Activated CD4-positive, CD25-positive, alpha-beta regulatory T cell treated with anti-CD3 and anti-CD28 coated beads, Interleukin-2, amount 50 U/mL, for 16 hours (primary cell): ENCODE measurements around the gene ANO6.
"Not testable (repeated sequence)": the region's sequence is repeated elsewhere in the genome, so short reads cannot be mapped to it uniquely, and the experiment has no call there.

Experiments used
- DNase-seq: peaks from one replicate; pipeline ENCODE4 v3.0.0-alpha.2; 2020; ENCODE audit warnings: low read depth, low spot score

The ANO6 gene

DNA sequence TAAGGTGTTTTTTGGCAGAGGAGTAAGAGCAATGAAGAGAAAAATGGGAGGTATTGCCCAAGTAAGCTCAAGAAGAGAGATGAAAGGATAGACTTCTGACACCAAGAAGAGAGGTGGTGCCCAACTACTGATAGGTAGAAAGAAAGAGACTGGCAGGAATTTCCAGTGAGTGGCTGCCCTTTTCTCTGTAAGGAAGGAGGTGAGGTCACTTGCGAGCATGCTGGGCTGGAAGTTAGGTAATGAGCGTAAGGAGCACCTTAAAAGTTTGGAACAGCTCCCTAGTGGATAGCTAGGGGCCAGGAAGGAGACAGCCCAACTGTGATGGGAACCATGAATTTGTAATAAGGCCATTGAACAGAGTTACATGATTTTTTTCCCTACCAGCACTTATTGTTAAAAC lies 127.0 kb downstream of the ANO6 start:
- no peak for DNase-seq

DNA sequence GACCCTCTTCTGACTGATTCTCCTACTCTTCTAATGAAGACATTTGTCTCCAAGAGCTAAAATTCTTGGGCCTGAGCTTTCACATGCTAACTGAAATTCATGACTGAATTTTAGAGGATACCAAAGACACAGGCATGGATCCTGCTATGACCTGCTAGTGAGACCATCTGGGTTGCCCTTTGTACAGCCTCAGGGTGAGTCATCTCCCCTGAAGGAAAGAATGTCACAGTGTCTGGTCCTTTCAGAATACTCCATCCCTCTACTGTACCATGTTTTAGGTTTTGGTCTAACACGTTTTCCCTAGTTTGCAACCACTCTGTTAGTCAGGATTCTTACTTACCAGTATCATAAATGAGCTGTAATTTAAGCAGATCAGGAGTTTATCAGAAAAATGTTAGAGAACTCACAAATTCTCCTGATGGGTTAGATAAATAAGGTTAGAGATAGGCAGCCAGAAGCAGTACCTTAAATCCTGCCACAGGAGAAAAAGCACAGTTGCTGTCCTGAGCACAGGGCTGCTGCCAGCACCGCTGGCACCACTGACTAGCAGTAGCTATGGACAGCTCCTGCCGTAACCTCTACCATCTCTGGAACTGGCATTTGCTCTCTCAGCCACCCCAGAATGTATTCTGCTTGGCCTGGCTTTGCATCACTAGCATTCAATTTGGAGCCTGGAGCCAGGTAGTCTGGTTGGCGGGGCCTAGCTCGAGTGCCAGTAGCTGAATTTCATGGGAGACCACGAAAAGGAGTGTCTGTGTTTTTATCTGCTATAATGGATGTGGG lies 127.6 kb downstream of the ANO6 start:
- no peak for DNase-seq

DNA sequence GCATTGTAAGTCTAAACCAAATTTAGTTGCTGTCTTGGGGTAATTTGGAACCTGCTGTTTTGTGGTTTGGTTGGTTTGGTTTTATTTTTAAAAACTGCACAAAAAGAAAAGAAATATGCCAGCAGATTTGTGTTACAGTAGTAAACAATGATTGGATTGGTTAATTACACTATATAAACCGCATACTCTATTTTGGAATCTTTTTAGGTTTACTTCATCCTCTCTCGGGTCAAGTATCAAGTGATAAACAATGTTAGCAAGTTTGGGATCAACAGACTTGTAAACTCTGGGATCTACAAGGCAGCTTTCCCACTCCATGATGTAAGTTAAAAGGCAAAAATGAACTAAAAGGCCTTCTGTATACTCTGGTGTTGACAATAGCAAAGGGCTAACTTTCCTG lies 132.4 kb downstream of the ANO6 start:
- DNase-seq, result no peak

DNA sequence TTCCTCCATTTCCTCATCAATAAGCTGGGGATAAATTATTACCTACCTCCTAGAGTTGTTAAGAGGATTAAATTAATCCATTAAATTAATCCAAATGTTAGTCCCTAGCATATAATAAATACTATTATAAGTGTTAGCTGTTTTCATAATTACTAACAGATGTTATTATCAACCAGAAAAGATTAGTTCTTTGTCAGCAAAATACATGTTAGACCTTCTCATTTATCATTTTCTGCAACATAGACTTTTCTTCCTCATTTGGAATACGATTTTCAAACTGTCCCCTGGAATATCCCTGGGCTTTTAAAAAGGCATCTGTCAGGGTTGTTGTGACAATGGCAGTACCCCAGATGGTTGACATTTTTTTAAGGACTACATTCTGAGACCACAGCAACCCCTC lies 133.1 kb downstream of the ANO6 start:
- DNase-seq, result no peak

DNA sequence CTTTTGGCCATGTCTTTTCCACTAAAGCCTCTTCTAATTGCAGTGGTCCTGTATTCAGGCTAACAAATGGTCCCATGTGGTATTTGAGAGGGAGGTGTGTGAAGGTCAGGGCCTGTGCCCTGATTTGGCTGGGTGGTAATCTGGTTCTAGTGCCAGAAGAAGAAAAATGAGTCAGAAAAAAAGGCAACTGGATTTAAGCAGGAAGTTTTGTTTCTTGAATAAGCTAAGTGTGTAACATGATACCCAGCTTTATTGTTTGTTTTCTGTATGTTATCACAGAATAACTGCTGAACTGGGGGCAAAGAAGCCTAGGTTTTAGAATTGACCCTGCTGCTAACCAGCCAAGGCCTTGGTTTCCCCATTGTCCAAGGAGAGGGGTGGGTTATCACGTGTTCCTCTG lies 134.0 kb downstream of the ANO6 start:
- DNase-seq, result no peak

DNA sequence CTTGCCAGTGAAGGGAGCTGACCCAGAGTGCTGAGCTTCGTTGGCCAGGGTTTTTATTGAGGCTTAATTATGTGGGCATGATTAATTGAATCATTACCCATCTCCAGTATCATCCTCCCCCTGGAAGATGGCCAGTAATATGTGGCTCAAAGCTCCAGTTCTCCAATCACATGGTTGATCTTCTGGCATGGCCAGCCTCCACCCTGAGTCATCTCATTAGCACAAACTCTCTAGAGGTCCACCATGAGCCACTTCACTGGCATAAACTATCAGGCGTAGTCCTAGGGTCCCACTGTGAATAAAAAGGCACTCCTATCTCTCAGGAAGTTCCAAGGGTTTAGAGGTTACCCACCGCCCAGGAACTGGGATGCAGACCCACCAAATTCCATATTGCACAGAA lies 135.0 kb downstream of the ANO6 start:
- DNase-seq, result no peak

DNA sequence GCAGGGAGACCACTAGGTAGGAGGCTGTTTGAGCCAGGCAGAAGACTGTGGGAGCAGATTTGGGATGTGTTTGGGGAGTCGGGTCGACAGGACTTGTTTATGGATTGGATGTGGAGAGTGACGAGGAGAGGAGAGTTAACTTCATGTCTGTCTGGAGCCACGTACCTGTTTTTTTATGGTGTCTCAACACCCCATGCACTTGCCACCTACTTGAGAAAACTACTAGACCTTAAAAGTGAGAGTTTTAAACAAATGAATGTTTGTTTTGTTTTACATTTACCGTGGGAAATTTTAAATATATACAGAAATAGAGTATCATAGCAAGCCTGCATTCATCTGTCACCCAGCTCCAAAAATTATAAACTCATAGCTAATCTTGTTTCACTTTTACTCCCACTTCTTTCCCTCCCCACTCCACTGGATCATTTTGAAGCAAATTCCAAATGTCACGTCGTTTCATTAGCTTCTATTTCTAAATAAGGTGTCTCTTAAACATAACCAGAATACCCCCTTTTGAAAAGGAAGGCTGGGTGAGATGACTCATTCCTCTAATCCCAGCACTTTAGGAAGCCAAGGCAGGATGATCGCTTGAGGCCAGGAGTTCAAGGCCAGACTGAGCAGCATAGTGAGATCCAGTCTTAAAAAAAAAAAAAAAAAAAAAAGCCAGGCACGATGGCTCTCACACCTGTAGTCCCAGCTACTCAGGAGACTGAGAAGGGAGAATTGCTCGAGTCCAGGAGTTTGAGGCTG lies 136.2 kb downstream of the ANO6 start:
- DNase-seq, result no peak

DNA sequence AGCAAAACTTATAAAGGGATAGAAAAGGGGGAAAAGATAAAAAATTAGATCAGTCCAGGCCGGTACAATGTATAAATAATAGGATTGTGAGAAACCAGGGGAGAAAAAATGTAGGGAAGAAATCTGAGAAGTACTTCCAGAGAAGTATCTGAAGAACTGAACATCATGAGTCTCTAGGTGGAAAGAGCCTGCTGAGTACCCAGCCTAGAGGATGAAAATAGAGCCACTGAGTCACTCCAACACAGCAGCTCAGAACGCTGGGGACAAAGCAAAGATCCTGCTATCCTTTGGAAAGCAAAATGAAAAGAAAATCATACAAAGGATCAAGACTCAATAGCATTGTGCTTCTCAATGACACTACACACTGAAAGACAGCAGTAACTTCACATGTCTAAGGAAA lies 138.0 kb downstream of the ANO6 start:
- DNase-seq, result no peak

DNA sequence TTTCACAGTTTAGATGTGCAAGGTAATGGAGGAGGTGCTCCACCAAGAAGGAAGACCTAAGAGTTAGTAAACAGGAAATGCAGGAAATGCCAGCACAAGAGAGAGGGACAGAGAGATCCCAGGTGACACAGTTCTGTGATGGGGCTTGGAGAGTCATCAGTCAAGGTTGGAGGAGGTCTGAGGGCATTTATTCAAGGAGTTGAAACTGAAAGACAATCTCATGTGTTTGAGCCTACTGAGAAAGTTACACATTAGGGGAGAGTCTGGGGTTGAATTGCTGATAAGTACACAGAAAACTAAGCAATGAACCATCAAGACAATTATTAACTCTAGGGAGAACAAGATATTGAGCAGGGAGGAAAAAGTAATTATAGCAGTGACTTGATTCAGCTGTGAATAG lies 138.5 kb downstream of the ANO6 start:
- DNase-seq, result no peak

DNA sequence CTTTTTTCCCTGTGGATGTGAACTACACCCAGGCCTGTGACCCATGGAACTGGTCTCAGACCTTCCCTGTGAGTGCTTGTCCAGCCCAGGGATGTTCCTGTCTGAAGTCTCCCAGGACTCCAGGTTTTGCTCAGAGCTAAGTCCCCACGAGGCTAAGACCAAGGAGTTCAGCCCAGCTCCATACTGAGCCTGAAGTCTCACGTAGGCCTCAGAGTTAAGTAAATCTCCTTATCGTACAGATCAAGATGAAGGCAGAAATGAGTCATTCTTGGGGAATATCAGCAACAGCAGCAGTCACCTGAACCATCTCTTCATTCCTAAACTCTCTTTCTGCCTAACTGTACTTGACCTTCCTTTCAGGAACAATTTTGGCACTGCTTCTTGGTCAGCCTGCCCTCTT lies 139.8 kb downstream of the ANO6 start:
- DNase-seq, result no peak

DNA sequence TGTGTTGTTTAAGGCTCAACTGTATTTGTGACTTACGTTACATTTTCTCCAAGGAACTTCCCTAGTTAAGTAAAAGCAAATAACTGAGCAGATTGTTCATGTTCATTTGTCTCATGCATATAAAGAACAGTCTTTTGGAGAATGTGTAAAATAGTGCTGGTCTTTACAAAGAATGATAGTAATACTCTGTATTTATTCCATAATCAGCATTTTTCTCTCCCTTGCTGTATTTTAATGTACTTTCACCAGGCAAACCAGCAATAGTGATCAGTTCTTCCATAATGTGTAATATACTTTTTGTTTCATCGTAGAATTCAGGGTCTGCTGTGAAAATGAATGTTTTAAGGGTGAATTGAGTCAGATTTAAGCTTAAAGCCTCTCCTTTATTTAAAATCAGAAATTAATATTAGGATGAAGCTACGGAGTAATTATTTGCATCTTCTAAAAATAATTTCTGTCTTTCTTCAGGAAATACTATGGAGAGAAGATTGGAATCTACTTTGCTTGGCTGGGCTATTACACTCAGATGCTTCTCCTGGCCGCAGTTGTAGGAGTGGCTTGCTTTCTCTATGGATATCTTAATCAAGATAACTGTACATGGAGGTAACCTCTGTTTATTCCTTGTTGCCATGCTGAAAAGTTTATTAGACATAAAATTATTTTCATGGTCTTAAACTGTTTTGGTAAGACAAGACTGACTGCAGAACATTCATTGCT lies 141.1 kb downstream of the ANO6 start:
- no peak for DNase-seq

DNA sequence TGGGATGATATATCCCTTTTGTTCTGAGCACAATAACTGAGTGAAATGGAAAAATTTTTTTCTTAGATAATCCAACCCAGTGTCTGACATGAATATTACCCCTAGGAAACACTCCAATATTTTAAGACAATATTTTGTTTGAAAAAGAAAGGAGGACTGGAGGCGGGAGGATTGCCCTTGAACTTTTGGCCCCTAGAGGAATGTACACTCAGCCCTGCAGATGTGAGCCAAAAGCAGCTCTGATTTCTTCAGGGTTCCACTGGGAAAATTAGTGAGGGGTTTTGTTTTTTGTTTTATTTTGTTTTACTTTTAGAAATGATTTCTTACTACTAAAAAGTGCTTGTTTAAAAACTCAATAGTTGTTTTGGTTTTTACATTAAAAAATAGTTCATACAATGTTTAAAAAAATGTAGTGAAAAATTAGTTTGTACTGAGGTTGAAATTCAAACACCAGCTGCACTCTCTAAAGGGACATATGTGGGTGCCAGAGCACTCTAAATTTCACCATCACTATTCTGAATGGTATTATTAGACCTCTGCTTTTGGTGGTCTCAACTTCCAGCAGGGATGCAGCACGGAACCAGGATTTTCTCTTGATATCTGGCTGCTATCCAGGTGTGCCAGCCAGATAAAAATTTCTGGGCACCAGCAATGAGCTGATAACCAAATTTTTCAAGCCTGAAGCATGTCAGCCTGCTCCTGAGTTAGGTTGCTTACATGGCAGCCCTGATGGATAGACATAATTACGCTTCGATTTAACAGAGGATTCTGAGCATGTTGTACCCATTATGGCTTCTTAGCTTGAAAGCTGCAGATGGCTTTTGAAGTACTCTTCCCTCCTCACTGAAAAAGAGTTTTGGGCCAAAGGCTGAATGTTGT lies 141.9 kb downstream of the ANO6 start:
- DNase-seq, result no peak

DNA sequence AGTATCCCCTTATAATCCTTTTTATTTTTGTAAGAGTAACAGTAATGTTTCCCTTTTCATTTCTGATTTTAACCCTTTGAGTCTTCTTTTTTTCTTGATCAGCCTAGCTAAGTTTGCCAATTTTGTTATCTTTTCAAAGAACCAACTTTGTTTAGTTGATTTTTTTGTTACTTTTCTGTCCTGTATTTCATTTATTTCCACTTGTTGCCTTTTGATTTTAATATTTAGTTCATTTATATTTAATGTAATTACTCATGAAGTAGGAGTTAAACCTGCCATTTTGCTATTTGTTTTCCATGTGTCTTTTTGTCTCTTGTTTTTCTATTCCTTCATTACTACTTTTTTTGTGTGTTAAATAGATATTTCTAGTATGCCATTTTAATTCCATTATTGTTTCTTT lies 146.4 kb downstream of the ANO6 start:
- DNase-seq, result no peak

DNA sequence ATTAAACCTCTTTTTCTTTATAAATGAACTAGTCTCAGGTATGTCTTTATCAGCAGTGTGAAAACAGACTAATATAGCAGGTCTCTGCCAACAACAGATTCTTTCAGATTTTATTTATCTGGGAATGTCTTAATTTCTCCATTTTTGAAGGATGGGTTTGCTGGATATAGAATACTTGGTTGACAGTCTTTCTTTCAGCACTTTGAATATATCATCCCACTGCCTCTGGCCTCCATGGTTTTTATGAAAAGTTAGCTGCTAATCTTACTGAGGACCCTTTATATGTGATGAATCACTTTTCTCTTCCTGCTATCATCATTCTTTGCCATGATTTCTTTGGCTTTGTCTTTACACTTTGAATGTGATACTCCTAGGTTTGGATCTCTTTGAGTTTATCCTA lies 148.0 kb downstream of the ANO6 start:
- DNase-seq, result no peak

DNA sequence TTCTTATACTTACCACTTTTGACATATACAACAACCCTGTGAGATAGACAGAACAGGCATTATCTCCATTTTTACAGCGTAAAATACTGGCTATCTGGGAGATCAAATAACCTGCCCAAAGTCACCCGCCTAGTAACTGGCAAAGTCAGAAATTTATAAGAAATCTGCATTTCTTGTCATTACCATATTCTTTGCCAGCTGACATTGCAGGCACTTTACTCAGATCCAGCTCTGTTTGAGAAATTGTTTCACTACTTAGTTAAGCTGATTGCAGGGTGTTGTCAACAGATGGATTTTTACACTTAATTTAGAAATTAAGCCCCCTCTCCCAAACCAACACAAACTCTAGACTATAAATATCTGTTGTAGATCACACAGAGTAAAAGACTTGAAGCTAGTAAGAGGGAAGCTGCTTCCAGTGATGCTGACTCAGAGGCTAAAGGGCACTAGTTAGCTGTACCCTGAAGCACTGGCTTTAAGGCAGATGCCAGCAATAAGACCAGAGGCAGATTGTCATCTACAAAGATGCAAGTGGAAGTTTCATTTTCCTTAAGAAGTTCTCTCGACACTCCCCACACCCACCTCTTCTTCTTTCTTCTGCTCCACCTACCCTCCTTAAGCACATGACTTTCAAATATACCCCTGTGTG lies 153.1 kb downstream of the ANO6 start:
- no peak for DNase-seq

DNA sequence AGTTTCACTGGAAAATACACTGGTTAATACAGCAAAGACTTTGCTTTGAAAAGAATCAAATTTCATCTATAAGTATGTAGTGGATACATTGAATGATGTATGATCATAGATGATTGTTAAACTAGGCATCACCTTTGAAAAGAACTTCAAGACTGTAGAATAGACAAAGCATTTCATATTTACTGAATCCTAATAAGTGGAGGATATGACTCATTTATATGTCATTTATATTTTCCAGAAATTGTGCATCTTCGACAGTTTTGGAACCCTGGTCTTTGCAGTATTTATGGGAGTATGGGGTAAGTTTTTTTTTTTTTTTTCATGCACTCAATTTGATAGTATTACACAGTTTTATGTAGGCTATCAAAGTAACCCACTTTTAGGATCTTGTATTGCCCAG lies 161.9 kb downstream of the ANO6 start:
- no peak for DNase-seq

DNA sequence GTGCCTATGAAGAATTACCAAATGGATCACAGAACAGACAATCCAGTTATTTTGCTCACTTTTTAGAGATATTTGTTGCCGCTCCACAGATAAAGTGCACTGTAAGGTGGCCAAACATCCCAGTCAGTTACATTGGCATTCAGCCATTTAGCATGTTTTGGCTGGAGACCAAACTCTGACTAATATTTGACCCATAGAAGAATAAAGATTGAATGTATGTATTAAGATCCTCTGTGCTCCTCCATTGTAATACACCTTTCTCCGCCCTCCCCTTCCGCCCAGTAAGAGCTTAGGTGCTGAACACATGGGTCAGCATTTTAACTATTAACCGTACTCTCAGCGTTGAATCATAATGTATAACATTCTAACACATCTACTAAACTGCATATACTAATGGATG lies 163.4 kb downstream of the ANO6 start:
- no peak for DNase-seq

DNA sequence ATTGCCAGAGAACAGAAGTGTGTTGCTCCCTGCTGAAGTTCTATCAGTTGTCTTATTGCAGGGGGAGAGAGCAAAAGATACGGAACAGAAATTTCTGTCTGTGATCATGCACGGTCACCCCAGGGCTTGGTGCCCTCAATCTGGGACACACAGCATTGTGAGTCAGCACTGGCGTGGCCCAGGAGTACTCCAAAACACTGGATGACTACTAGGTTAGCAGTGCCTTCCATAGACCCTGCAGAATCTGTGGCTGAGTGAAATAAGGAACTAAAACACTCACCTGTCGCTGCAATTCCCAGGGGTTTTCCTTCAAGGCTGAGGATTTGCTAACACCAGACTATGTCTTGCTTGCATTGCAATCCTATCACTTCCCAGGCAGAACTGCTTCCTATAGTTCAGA lies 165.5 kb downstream of the ANO6 start:
- DNase-seq, result no peak

DNA sequence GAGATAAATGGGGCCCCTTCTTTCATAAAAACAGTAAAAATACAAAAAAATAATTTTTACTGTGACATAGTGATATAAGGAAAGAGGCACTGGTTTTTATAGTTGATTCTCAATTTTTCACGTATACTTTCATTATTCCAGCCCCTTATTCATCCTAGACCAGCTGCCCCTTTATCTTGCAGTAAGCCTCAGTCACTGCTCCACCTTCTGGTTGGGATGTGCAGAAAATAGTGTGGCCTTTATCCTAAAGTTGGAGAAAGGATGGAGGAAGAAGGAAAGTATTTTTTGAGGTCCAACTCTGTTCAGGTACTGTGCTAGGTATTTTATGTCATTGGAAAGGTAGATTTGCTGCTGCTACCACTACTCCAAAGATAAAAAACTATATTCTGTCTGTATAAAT lies 172.7 kb downstream of the ANO6 start:
- no peak for DNase-seq

DNA sequence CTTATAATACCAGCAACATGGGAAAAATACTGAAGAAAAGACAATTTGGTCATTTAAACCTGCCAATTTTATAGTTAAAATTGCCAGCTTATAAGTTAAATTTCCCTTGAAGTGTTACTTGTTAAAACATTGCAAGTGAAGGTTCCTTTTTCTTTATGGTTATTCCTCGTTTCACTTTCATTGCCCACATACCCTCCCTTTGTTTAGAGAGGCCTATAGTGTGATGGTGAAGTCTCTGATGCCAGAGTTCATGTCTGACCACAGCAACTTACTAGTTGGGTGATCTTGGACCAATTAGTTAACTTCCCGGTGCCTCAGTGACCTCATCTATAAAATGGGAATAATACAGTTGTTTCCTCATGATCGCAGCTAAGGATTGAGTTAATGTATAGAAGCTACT lies 173.5 kb downstream of the ANO6 start:
- DNase-seq, result no peak

DNA sequence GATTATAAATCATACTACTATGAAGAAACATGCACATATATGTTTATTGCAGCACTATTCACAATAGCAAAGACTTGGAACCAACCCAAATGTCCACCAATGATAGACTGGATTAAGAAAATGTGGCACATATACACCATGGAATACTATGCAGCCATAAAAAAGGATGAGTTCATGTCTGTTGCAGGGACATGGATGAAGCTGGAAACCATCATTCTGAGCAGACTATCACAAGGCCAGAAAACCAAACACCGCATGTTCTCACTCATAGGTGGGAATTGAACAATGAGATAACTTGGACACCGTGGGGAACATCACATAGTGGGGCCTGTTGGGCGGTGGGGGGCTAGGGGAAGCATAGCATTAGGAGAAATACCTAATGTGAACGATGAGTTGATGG lies 181.6 kb downstream of the ANO6 start:
- DNase-seq, result not testable (repeated sequence)
